Liver (tissue), 3 donors: Measurements from ENCODE around the gene TRIM67.

ENCODE experiments used
- CTCF ChIP-seq: fragments of 150-350 bp; IDR thresholded peaks from 2 replicates; pipeline ENCODE4 v1.5.1; 2017; ENCODE audit warnings: improper control_type of control experiment, low read depth, low read length; ENCODE audit not compliant: missing input control
- EGR1 ChIP-seq, 2 donors: IDR thresholded peaks; 2 replicates each; pipeline ENCODE4 v1.6.1; 2016 to 2018; ENCODE audit warnings: antibody characterized with exemption in 2 of 2, low read depth in 2 of 2
- HNF4G ChIP-seq: IDR thresholded peaks from 2 replicates; pipeline ENCODE4 v1.6.1; 2016; ENCODE audit warnings: antibody characterized with exemption
- donor health status: healthy.
- donor health status: healthy.

DNA sequence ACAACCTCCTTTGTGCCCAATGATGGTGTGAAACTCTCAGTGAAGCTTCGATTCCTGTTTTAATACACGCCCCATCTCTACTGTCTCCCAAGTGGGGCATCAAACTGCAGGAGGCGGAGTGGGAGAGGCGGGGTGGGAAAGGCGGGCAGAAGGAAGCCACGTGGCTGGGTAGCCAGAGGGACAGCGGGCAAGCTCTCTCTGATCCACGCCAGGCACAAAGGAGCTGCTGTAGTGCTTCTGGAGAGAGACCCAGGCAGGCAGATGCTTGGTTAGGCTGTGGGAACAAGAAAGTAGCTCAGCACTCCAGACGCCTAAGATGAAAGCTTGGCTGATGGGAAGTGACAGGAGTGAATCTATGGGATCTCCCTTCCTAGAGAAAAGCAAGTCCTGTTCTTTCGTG lies 25.7 kb downstream of the TRIM67 start:
- TF ChIP-seq HNF4G = no peak
- no peak for TF ChIP-seq CTCF
- no peak for TF ChIP-seq EGR1 (IDR thresholded peaks at IDR 0.05; ENCODE audit: low read depth in 2 of 2)
